ENCODE results near the gene SLC2A13.

SLC2A13 gene

GRCh38 chr12:40107803-40108620, 2.1 kb upstream of the SLC2A13 start:
- Histone ChIP-seq H3K79me1 (replicated peaks; ENCODE audit: low read length, poor library complexity, severe bottlenecking) (peaks cover 7% of the 10 kb centered on the region), H4K8ac (ENCODE audit: low read length) (no peak overlapping the region), H2AK5ac (ENCODE audit: low read length, severe bottlenecking) (no peak overlapping the region), H3K4me3 (ENCODE audit: insufficient read depth in 1 of 2, low read depth in 1 of 2, low read length in 2 of 2) (peak overlapping the region in 1 of 2 experiments; percentile 86), H2BK15ac (ENCODE audit: low read depth, poor library complexity, severe bottlenecking) (no peak overlapping the region), H4K91ac (ENCODE audit: low read length) (no peak overlapping the region), H2BK12ac (ENCODE audit: low read length in 2 of 2) (no peak overlapping the region), H2AFZ (ENCODE audit: low read depth, low read length) (no peak overlapping the region), H3K14ac (ENCODE audit: low read length in 2 of 2) (no peak overlapping the region), H3K27me3 (ENCODE audit: control insufficient read depth in 1 of 2, insufficient read depth in 1 of 2, low read length in 2 of 2) (no peaks in the 10 kb centered on the region), H3K4ac (ENCODE audit: low read depth in 1 of 2, low read length in 2 of 2) (no peak overlapping the region), H2BK120ac (ENCODE audit: low read depth, low read length) (no peak overlapping the region), H3K27ac (ENCODE audit: low read length, poor library complexity, severe bottlenecking) (no peak overlapping the region), H3K4me1 (ENCODE audit: control insufficient read depth, insufficient read depth, low read depth, low read length) (peaks cover 2% of the 10 kb centered on the region), H3K9ac (ENCODE audit: low read length) (no peak overlapping the region), H2BK5ac (ENCODE audit: low read depth, low read length, poor library complexity, severe bottlenecking) (no peak overlapping the region), H3K4me2 (ENCODE audit: low read length, poor library complexity, severe bottlenecking) (no peak overlapping the region), H3K9me3 (ENCODE audit: control insufficient read depth, low read length) (no peaks in the 10 kb centered on the region), H3K36me3 (ENCODE audit: control insufficient read depth in 1 of 2, insufficient read depth in 2 of 2, low read depth in 1 of 2, low read length in 2 of 2) (no peaks in the 10 kb centered on the region), H3K23ac (ENCODE audit: low read length in 2 of 2) (no peak overlapping the region), H3K18ac (ENCODE audit: low read depth in 1 of 2, low read length in 2 of 2) (no peak overlapping the region)
- DNase-seq = no peak
- 94% methylated on average over 28 of the region's 29 CpGs for WGBS

DNA sequence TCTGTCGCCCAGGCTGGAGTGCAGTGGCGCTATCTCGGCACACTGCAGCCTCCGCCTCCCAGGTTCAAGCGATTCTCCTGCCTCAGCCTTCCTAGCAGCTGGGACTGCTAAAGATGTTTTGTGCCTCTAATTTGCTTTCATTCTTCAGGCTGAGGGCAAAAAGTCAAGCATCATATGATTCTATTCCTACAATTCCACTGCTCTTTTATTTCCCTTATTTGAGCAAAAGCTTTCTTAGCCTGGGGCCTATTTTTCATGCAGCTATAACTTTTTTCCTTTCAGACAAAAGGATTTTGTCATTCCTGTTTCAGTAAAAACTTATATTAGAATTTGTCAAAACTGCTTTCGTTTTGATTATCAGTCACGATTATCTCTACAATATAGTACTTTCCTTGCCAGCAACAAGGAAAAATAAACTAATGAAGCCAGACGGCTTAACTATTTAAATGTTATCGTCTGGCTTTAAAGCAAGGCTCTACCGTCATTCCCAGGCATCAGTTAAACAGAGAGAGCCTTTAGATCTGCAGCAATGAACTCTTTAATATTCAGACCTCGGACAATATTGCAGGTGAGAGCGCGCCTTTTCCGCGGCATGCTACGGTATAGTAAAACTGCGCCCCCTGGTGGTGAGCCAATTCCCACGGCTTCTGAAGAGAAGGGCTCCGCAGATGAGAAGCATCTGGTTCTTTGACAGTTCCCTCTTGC, 1.4 kb upstream of the SLC2A13 start:
- Histone ChIP-seq H3K14ac (ENCODE audit: low read length in 2 of 2) (no peak overlapping the region), H3K4ac (ENCODE audit: low read depth in 1 of 2, low read length in 2 of 2) (no peak overlapping the region), H3K18ac (ENCODE audit: low read depth in 1 of 2, low read length in 2 of 2) (no peak overlapping the region), H3K27me3 (ENCODE audit: control insufficient read depth in 1 of 2, insufficient read depth in 1 of 2, low read length in 2 of 2) (no peaks in the 10 kb centered on the region), H3K4me2 (ENCODE audit: low read length, poor library complexity, severe bottlenecking) (peak overlapping the region; percentile 54), H3K4me3 (ENCODE audit: insufficient read depth in 1 of 2, low read depth in 1 of 2, low read length in 2 of 2) (peak overlapping the region in 1 of 2 experiments; percentile 86), H4K8ac (ENCODE audit: low read length) (no peak overlapping the region), H2BK5ac (ENCODE audit: low read depth, low read length, poor library complexity, severe bottlenecking) (no peak overlapping the region), H3K27ac (ENCODE audit: low read length, poor library complexity, severe bottlenecking) (no peak overlapping the region), H2AFZ (ENCODE audit: low read depth, low read length) (no peak overlapping the region), H4K91ac (ENCODE audit: low read length) (no peak overlapping the region), H2AK5ac (ENCODE audit: low read length, severe bottlenecking) (no peak overlapping the region), H3K79me1 (replicated peaks; ENCODE audit: low read length, poor library complexity, severe bottlenecking) (peaks cover 9% of the 10 kb centered on the region), H2BK120ac (ENCODE audit: low read depth, low read length) (no peak overlapping the region), H3K9me3 (ENCODE audit: control insufficient read depth, low read length) (no peaks in the 10 kb centered on the region), H2BK12ac (ENCODE audit: low read length in 2 of 2) (no peak overlapping the region), H3K9ac (ENCODE audit: low read length) (peak overlapping the region; percentile 67), H3K36me3 (ENCODE audit: control insufficient read depth in 1 of 2, insufficient read depth in 2 of 2, low read depth in 1 of 2, low read length in 2 of 2) (no peaks in the 10 kb centered on the region), H3K4me1 (ENCODE audit: control insufficient read depth, insufficient read depth, low read depth, low read length) (peaks cover 2% of the 10 kb centered on the region), H3K23ac (ENCODE audit: low read length in 2 of 2) (no peak overlapping the region), H2BK15ac (ENCODE audit: low read depth, poor library complexity, severe bottlenecking) (no peak overlapping the region)
- WGBS = 30% methylated on average over 19 of the region's 19 CpGs
- peak; percentile 79 for DNase-seq

DNA sequence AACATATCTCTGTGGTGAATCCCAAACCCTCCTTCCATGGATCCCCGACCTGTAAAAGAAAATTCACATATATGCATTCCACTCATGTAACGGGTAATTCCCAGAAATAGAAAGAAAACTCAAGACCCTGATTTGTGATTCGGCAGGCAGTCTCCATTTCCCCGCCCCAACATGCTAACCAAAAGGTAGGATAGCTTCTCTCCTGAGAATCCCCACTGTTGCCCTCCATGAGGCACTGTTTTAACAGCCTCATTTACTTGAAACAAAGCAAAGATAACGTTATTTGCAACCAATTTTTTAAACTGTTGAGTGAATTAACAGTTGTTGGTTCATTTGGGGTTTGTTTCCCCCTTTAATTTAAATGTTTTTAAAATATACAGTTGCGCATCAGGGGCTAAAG, 774 bp upstream of the SLC2A13 start:
- Histone ChIP-seq H3K4me1 (ENCODE audit: control insufficient read depth, insufficient read depth, low read depth, low read length) (peaks cover 2% of the 10 kb centered on the region), H3K14ac (ENCODE audit: low read length in 2 of 2) (no peak overlapping the region), H2AFZ (ENCODE audit: low read depth, low read length) (no peak overlapping the region), H2BK15ac (ENCODE audit: low read depth, poor library complexity, severe bottlenecking) (no peak overlapping the region), H3K4me3 (ENCODE audit: insufficient read depth in 1 of 2, low read depth in 1 of 2, low read length in 2 of 2) (peak overlapping the region in 1 of 2 experiments; percentile 86), H3K27me3 (ENCODE audit: control insufficient read depth in 1 of 2, insufficient read depth in 1 of 2, low read length in 2 of 2) (no peaks in the 10 kb centered on the region), H3K23ac (ENCODE audit: low read length in 2 of 2) (no peak overlapping the region), H2BK120ac (ENCODE audit: low read depth, low read length) (no peak overlapping the region), H4K8ac (ENCODE audit: low read length) (no peak overlapping the region), H3K27ac (ENCODE audit: low read length, poor library complexity, severe bottlenecking) (no peak overlapping the region), H4K91ac (ENCODE audit: low read length) (no peak overlapping the region), H2BK12ac (ENCODE audit: low read length in 2 of 2) (no peak overlapping the region), H3K18ac (ENCODE audit: low read depth in 1 of 2, low read length in 2 of 2) (no peak overlapping the region), H3K4ac (ENCODE audit: low read depth in 1 of 2, low read length in 2 of 2) (no peak overlapping the region), H3K4me2 (ENCODE audit: low read length, poor library complexity, severe bottlenecking) (no peak overlapping the region), H2BK5ac (ENCODE audit: low read depth, low read length, poor library complexity, severe bottlenecking) (no peak overlapping the region), H3K9me3 (ENCODE audit: control insufficient read depth, low read length) (no peaks in the 10 kb centered on the region), H3K36me3 (ENCODE audit: control insufficient read depth in 1 of 2, insufficient read depth in 2 of 2, low read depth in 1 of 2, low read length in 2 of 2) (no peaks in the 10 kb centered on the region), H3K79me1 (replicated peaks; ENCODE audit: low read length, poor library complexity, severe bottlenecking) (peaks cover 10% of the 10 kb centered on the region), H3K9ac (ENCODE audit: low read length) (peak overlapping the region; percentile 67), H2AK5ac (ENCODE audit: low read length, severe bottlenecking) (no peak overlapping the region)
- 97% methylated on average over 4 of the region's 6 CpGs for WGBS
- peak; percentile 2 for DNase-seq

- no peak overlapping the region for H2BK12ac ChIP-seq (ENCODE audit: low read length in 2 of 2)
Measured at GRCh38 chr12:40106202-40106533, 287 bp upstream of the SLC2A13 start.

More at GRCh38 chr12:40106202-40106533, 287 bp upstream of the SLC2A13 start:
- Histone ChIP-seq H3K23ac (ENCODE audit: low read length in 2 of 2) (peak overlapping the region in 1 of 2 experiments; percentile 94), H2BK15ac (ENCODE audit: low read depth, poor library complexity, severe bottlenecking) (no peak overlapping the region), H3K27ac (ENCODE audit: low read length, poor library complexity, severe bottlenecking) (no peak overlapping the region), H3K4ac (ENCODE audit: low read depth in 1 of 2, low read length in 2 of 2) (no peak overlapping the region), H3K36me3 (ENCODE audit: control insufficient read depth in 1 of 2, insufficient read depth in 2 of 2, low read depth in 1 of 2, low read length in 2 of 2) (no peaks in the 10 kb centered on the region), H3K27me3 (ENCODE audit: control insufficient read depth in 1 of 2, insufficient read depth in 1 of 2, low read length in 2 of 2) (no peaks in the 10 kb centered on the region), H3K79me1 (replicated peaks; ENCODE audit: low read length, poor library complexity, severe bottlenecking) (peaks cover 11% of the 10 kb centered on the region), H3K4me3 (ENCODE audit: insufficient read depth in 1 of 2, low read depth in 1 of 2, low read length in 2 of 2) (peak overlapping the region; percentile 53 to 86), H2BK5ac (ENCODE audit: low read depth, low read length, poor library complexity, severe bottlenecking) (no peak overlapping the region), H4K91ac (ENCODE audit: low read length) (no peak overlapping the region), H3K4me2 (ENCODE audit: low read length, poor library complexity, severe bottlenecking) (peak overlapping the region; percentile 64), H3K4me1 (ENCODE audit: control insufficient read depth, insufficient read depth, low read depth, low read length) (peaks cover 2% of the 10 kb centered on the region), H2AK5ac (ENCODE audit: low read length, severe bottlenecking) (no peak overlapping the region), H3K9me3 (ENCODE audit: control insufficient read depth, low read length) (no peaks in the 10 kb centered on the region), H3K9ac (ENCODE audit: low read length) (peak overlapping the region; percentile 67), H2BK120ac (ENCODE audit: low read depth, low read length) (no peak overlapping the region), H3K18ac (ENCODE audit: low read depth in 1 of 2, low read length in 2 of 2) (peak overlapping the region in 1 of 2 experiments; percentile 37), H4K8ac (ENCODE audit: low read length) (peak overlapping the region; percentile 63), H3K14ac (ENCODE audit: low read length in 2 of 2) (no peak overlapping the region), H2AFZ (ENCODE audit: low read depth, low read length) (peak overlapping the region; percentile 36)
- 7% methylated on average over 7 of the region's 9 CpGs for WGBS
- no peak for DNase-seq

All from mesenchymal stem cell (in vitro differentiated cells and primary cell).